Measurements from ENCODE around the gene IZUMO3. TPM values are rescaled to one million over a fixed set of nuclear protein-coding genes. Genes with fewer than 3 reads are reported as not detected.

IZUMO3 gene
- total RNA-seq, 1 experiment from 2014 or later: not detected

DNA sequence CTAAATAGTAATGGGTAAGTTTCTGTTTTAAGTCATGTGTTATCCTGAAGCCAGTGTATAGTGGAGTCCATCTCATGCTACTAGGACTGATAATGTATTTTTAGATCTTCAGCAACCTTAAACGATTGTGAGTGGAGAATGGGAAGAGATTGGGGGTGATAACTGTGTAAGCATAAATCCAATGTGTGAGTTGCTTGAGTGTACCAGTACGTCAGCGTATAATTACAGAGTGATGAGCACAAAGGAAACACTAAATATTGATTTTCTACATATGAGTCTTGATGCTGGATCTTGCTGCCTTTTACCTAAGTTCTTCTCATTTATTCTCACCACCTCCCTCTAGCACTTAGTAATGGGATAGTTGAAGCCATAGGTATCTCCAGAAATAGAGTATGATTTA, 16.3 kb upstream of the IZUMO3 start:
- DNase-seq (ENCODE audit: low read depth, low spot score) (no peak), ATAC-seq (no peak)
- Histone ChIP-seq H3K4me1 (ENCODE audit: control insufficient read depth, insufficient read depth, low read length) (no peaks in the 10 kb centered on the region), H3K4me3 (ENCODE audit: low read depth in 2 of 2, low read length in 2 of 2) (no peak overlapping the region), H3K9me3 (ENCODE audit: control insufficient read depth, insufficient read depth, low read depth, low read length) (no peaks in the 10 kb centered on the region), H3K27me3 (ENCODE audit: control insufficient read depth, insufficient read depth, low read length) (no peaks in the 10 kb centered on the region), H3K36me3 (ENCODE audit: control insufficient read depth, insufficient read depth, low read length) (no peaks in the 10 kb centered on the region), H3K27ac (ENCODE audit: low read length) (no peak overlapping the region)
- BruUV-seq (replicated peaks): no TSS peak
- intact Hi-C loops (cut with micrococcal nuclease; ENCODE audit: unreplicated experiment): no loop called here
- TF ChIP-seq POLR2AphosphoS5 (IDR thresholded peaks at IDR 0.05; ENCODE audit: low read depth, low read length) (no peak), TCF7L2 (IDR thresholded peaks at IDR 0.05; ENCODE audit: low read depth, low read length) (no peak), SIN3A (IDR thresholded peaks at IDR 0.05; ENCODE audit: borderline replicate concordance, insufficient read depth, low read depth, low read length) (no peak)
- TF ChIP-seq, protein P1, sequence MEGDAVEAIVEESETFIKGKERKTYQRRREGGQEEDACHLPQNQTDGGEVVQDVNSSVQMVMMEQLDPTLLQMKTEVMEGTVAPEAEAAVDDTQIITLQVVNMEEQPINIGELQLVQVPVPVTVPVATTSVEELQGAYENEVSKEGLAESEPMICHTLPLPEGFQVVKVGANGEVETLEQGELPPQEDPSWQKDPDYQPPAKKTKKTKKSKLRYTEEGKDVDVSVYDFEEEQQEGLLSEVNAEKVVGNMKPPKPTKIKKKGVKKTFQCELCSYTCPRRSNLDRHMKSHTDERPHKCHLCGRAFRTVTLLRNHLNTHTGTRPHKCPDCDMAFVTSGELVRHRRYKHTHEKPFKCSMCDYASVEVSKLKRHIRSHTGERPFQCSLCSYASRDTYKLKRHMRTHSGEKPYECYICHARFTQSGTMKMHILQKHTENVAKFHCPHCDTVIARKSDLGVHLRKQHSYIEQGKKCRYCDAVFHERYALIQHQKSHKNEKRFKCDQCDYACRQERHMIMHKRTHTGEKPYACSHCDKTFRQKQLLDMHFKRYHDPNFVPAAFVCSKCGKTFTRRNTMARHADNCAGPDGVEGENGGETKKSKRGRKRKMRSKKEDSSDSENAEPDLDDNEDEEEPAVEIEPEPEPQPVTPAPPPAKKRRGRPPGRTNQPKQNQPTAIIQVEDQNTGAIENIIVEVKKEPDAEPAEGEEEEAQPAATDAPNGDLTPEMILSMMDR (IDR thresholded peaks at IDR 0.05): no peak
- TF ChIP-seq, protein P2, sequence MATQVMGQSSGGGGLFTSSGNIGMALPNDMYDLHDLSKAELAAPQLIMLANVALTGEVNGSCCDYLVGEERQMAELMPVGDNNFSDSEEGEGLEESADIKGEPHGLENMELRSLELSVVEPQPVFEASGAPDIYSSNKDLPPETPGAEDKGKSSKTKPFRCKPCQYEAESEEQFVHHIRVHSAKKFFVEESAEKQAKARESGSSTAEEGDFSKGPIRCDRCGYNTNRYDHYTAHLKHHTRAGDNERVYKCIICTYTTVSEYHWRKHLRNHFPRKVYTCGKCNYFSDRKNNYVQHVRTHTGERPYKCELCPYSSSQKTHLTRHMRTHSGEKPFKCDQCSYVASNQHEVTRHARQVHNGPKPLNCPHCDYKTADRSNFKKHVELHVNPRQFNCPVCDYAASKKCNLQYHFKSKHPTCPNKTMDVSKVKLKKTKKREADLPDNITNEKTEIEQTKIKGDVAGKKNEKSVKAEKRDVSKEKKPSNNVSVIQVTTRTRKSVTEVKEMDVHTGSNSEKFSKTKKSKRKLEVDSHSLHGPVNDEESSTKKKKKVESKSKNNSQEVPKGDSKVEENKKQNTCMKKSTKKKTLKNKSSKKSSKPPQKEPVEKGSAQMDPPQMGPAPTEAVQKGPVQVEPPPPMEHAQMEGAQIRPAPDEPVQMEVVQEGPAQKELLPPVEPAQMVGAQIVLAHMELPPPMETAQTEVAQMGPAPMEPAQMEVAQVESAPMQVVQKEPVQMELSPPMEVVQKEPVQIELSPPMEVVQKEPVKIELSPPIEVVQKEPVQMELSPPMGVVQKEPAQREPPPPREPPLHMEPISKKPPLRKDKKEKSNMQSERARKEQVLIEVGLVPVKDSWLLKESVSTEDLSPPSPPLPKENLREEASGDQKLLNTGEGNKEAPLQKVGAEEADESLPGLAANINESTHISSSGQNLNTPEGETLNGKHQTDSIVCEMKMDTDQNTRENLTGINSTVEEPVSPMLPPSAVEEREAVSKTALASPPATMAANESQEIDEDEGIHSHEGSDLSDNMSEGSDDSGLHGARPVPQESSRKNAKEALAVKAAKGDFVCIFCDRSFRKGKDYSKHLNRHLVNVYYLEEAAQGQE (IDR thresholded peaks at IDR 0.05; ENCODE audit: insufficient read depth in 1 of 2, low read depth in 2 of 2, low read length in 1 of 2): no peak
- in situ Hi-C loops (cut with HindIII; ENCODE audit: low pct_unique_long_range_greater_than_20kb, low sequenced_read_pairs): no loop called here
- CTCF ChIA-PET: no interaction called here
- POLR2A ChIA-PET: no interaction called here

DNA sequence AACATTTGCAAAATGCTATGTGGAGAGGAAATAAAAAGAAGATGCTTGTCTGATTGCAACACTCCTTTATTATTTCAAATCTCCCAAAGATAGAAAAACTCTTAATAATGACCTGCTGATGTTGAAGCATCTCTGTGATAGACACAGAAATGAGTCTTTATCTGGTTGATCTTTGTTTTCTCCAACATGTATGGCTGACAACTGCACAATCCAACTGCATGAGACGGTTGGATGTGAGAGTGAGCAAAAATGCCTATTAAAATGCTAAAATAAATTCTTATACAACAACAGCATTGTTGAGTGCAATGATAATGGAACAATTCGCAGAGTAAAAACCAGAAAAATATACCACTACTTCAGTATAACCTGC, 7.5 kb upstream of the IZUMO3 start:
- in situ Hi-C loops (cut with HindIII; ENCODE audit: low pct_unique_long_range_greater_than_20kb, low sequenced_read_pairs): no loop called here
- intact Hi-C loops (cut with micrococcal nuclease; ENCODE audit: unreplicated experiment): no loop called here

More for the DNA sequence above, 7.5 kb upstream of the IZUMO3 start:
- no peak overlapping the region for H3K4me3 ChIP-seq (ENCODE audit: low read depth in 2 of 2, low read length in 2 of 2)
- DNase-seq (ENCODE audit: low read depth, low spot score): no peak
- no peak for ATAC-seq
- no peaks in the 10 kb centered on the region for H3K27me3 ChIP-seq (ENCODE audit: control insufficient read depth, insufficient read depth, low read length)
- no peaks in the 10 kb centered on the region for H3K36me3 ChIP-seq (ENCODE audit: control insufficient read depth, insufficient read depth, low read length)
- POLR2A ChIA-PET: no interaction called here
- H3K9me3 ChIP-seq (ENCODE audit: control insufficient read depth, insufficient read depth, low read depth, low read length): no peaks in the 10 kb centered on the region
- TF ChIP-seq SIN3A (IDR thresholded peaks at IDR 0.05; ENCODE audit: borderline replicate concordance, insufficient read depth, low read depth, low read length): no peak
- TF ChIP-seq, protein P2 (IDR thresholded peaks at IDR 0.05; ENCODE audit: insufficient read depth in 1 of 2, low read depth in 2 of 2, low read length in 1 of 2): no peak
- no peak for TF ChIP-seq POLR2AphosphoS5 (IDR thresholded peaks at IDR 0.05; ENCODE audit: low read depth, low read length)
- TF ChIP-seq, protein P1 (IDR thresholded peaks at IDR 0.05): no peak
- TF ChIP-seq TCF7L2 (IDR thresholded peaks at IDR 0.05; ENCODE audit: low read depth, low read length): no peak
- H3K27ac ChIP-seq (ENCODE audit: low read length): no peak overlapping the region
- no peaks in the 10 kb centered on the region for H3K4me1 ChIP-seq (ENCODE audit: control insufficient read depth, insufficient read depth, low read length)
- CTCF ChIA-PET: no interaction called here
- no TSS peak for BruUV-seq (replicated peaks)

All from Panc1 (cell line).